ENCODE measurements around the gene PJVK.
A peak's percentile ranks its signal among the peaks of the same experiment; 100 is the strongest.

Gene PJVK

GRCh38 chr2:178478130-178478438 is 26.9 kb downstream of the PJVK start:
- Mint-ChIP-seq H3K4me3 (peak overlapping the region; percentile 99), H3K4me1 (peaks cover 32% of the 10 kb centered on the region), H3K27ac (ENCODE audit: low read depth) (peak overlapping the region; percentile 96), H3K9me3 (no peaks in the 10 kb centered on the region), H3K36me3 (ENCODE audit: insufficient read depth) (peaks cover 17% of the 10 kb centered on the region), H3K27me3 (no peaks in the 10 kb centered on the region)
- no peak for ATAC-seq (replicated peaks; ENCODE audit: extremely low read depth, poor library complexity, severe bottlenecking)
- no peak for DNase-seq (ENCODE audit: low spot score in 2 of 2)

- Mint-ChIP-seq H3K4me3 (peak within 1 kb of the TSS; percentile 99), H3K4me1 (peaks cover 32% of the 10 kb centered on the region), H3K9me3 (no peaks in the 10 kb centered on the region), H3K27ac (ENCODE audit: low read depth) (peak within 1 kb of the TSS; percentile 96), H3K27me3 (no peaks in the 10 kb centered on the region), H3K36me3 (ENCODE audit: insufficient read depth) (peaks cover 17% of the 10 kb centered on the region)
- ATAC-seq (replicated peaks; ENCODE audit: extremely low read depth, poor library complexity, severe bottlenecking) (peak; percentile 83), DNase-seq (ENCODE audit: low spot score in 2 of 2) (peak; percentile 64 to 74)
Observed at GRCh38 chr2:178478439-178479274, 27.5 kb downstream of the PJVK start, which contains the start of gene FKBP7. TSS of gene FKBP7 (minus strand) at chr2:178478600. CDS start at chr2:178478499, 101 bp downstream.

GRCh38 chr2:178479275-178479616 is 28.1 kb downstream of the PJVK start:
- H3K9me3 Mint-ChIP-seq, result no peaks in the 10 kb centered on the region
- H3K27ac Mint-ChIP-seq (ENCODE audit: low read depth), result peak overlapping the region; percentile 96
- peak overlapping the region; percentile 99 for H3K4me3 Mint-ChIP-seq
- no peaks in the 10 kb centered on the region for H3K27me3 Mint-ChIP-seq
- H3K36me3 Mint-ChIP-seq (ENCODE audit: insufficient read depth), result peaks cover 17% of the 10 kb centered on the region
- ATAC-seq (replicated peaks; ENCODE audit: extremely low read depth, poor library complexity, severe bottlenecking) (no peak), DNase-seq (ENCODE audit: low spot score in 2 of 2) (no peak)
- H3K4me1 Mint-ChIP-seq, result peaks cover 32% of the 10 kb centered on the region

- Mint-ChIP-seq H3K9me3 (no peaks in the 10 kb centered on the region), H3K36me3 (ENCODE audit: insufficient read depth) (peaks cover 17% of the 10 kb centered on the region), H3K4me3 (peak overlapping the region; percentile 99), H3K4me1 (peaks cover 37% of the 10 kb centered on the region), H3K27ac (ENCODE audit: low read depth) (peak overlapping the region; percentile 96), H3K27me3 (no peaks in the 10 kb centered on the region)
- DNase-seq (ENCODE audit: low spot score in 2 of 2), result no peak
- no peak for ATAC-seq (replicated peaks; ENCODE audit: extremely low read depth, poor library complexity, severe bottlenecking)
Observed at GRCh38 chr2:178479758-178480226, 28.6 kb downstream of the PJVK start.

GRCh38 chr2:178480227-178481181 is 29.3 kb downstream of the PJVK start, which contains the start of gene PLEKHA3:
TSS of gene PLEKHA3 (plus strand) at chr2:178480457. CDS start at chr2:178480870, 413 bp downstream.
- peaks cover 17% of the 10 kb centered on the region for H3K36me3 Mint-ChIP-seq (ENCODE audit: insufficient read depth)
- peaks cover 42% of the 10 kb centered on the region for H3K4me1 Mint-ChIP-seq
- H3K27ac Mint-ChIP-seq (ENCODE audit: low read depth), result peak within 1 kb of the TSS; percentile 96
- DNase-seq (ENCODE audit: low spot score in 2 of 2) (peak; percentile 52 to 59), ATAC-seq (replicated peaks; ENCODE audit: extremely low read depth, poor library complexity, severe bottlenecking) (peak; percentile 40)
- no peaks in the 10 kb centered on the region for H3K9me3 Mint-ChIP-seq
- H3K27me3 Mint-ChIP-seq, result no peaks in the 10 kb centered on the region
- peak within 1 kb of the TSS; percentile 99 for H3K4me3 Mint-ChIP-seq

- ATAC-seq (replicated peaks; ENCODE audit: extremely low read depth, poor library complexity, severe bottlenecking) (no peak), DNase-seq (ENCODE audit: low spot score in 2 of 2) (no peak)
- Mint-ChIP-seq H3K9me3 (no peaks in the 10 kb centered on the region), H3K27ac (ENCODE audit: low read depth) (no peak overlapping the region), H3K27me3 (no peaks in the 10 kb centered on the region), H3K4me3 (peak overlapping the region; percentile 99), H3K4me1 (peaks cover 56% of the 10 kb centered on the region), H3K36me3 (ENCODE audit: insufficient read depth) (peaks cover 23% of the 10 kb centered on the region)
Observed at GRCh38 chr2:178482437-178482836, 31.3 kb downstream of the PJVK start.

GRCh38 chr2:178484245-178485041 is 33.3 kb downstream of the PJVK start:
- Mint-ChIP-seq H3K36me3 (ENCODE audit: insufficient read depth) (peaks cover 24% of the 10 kb centered on the region), H3K27ac (ENCODE audit: low read depth) (no peak overlapping the region), H3K9me3 (no peaks in the 10 kb centered on the region), H3K27me3 (no peaks in the 10 kb centered on the region), H3K4me3 (no peak overlapping the region), H3K4me1 (peaks cover 63% of the 10 kb centered on the region)
- DNase-seq (ENCODE audit: low spot score in 2 of 2), result no peak
- no peak for ATAC-seq (replicated peaks; ENCODE audit: extremely low read depth, poor library complexity, severe bottlenecking)

- Mint-ChIP-seq H3K9me3 (no peaks in the 10 kb centered on the region), H3K4me1 (peaks cover 68% of the 10 kb centered on the region), H3K4me3 (no peak overlapping the region), H3K27me3 (no peaks in the 10 kb centered on the region), H3K27ac (ENCODE audit: low read depth) (no peak overlapping the region), H3K36me3 (ENCODE audit: insufficient read depth) (peaks cover 25% of the 10 kb centered on the region)
- ATAC-seq (replicated peaks; ENCODE audit: extremely low read depth, poor library complexity, severe bottlenecking), result no peak
- no peak for DNase-seq (ENCODE audit: low spot score in 2 of 2)
Observed at GRCh38 chr2:178485356-178485755, 34.2 kb downstream of the PJVK start.

- ATAC-seq (replicated peaks; ENCODE audit: extremely low read depth, poor library complexity, severe bottlenecking) (no peak), DNase-seq (ENCODE audit: low spot score in 2 of 2) (no peak)
- H3K27me3 Mint-ChIP-seq, result no peaks in the 10 kb centered on the region
- H3K4me3 Mint-ChIP-seq, result no peak overlapping the region
- peaks cover 26% of the 10 kb centered on the region for H3K4me1 Mint-ChIP-seq
- H3K9me3 Mint-ChIP-seq, result no peaks in the 10 kb centered on the region
- peaks cover 64% of the 10 kb centered on the region for H3K36me3 Mint-ChIP-seq (ENCODE audit: insufficient read depth)
- no peak overlapping the region for H3K27ac Mint-ChIP-seq (ENCODE audit: low read depth)
Observed at GRCh38 chr2:178491612-178492011, 40.4 kb downstream of the PJVK start.

GRCh38 chr2:178496049-178496448 is 44.9 kb downstream of the PJVK start:
- Mint-ChIP-seq H3K27ac (ENCODE audit: low read depth) (no peak overlapping the region), H3K9me3 (no peaks in the 10 kb centered on the region), H3K4me3 (no peak overlapping the region), H3K36me3 (ENCODE audit: insufficient read depth) (peaks cover 69% of the 10 kb centered on the region), H3K4me1 (peaks cover 4% of the 10 kb centered on the region), H3K27me3 (no peaks in the 10 kb centered on the region)
- ATAC-seq (replicated peaks; ENCODE audit: extremely low read depth, poor library complexity, severe bottlenecking), result no peak
- no peak for DNase-seq (ENCODE audit: low spot score in 2 of 2)

GRCh38 chr2:178498137-178498536 is 47.0 kb downstream of the PJVK start:
- no peak for ATAC-seq (replicated peaks; ENCODE audit: extremely low read depth, poor library complexity, severe bottlenecking)
- no peak overlapping the region for H3K4me3 Mint-ChIP-seq

GRCh38 chr2:178499640-178500039 is 48.5 kb downstream of the PJVK start:
- no peaks in the 10 kb centered on the region for H3K27me3 Mint-ChIP-seq
- H3K4me3 Mint-ChIP-seq, result no peak overlapping the region
- peaks cover 4% of the 10 kb centered on the region for H3K4me1 Mint-ChIP-seq
- H3K27ac Mint-ChIP-seq (ENCODE audit: low read depth), result no peak overlapping the region
- H3K36me3 Mint-ChIP-seq (ENCODE audit: insufficient read depth), result peaks cover 69% of the 10 kb centered on the region
- no peaks in the 10 kb centered on the region for H3K9me3 Mint-ChIP-seq
- no peak for ATAC-seq (replicated peaks; ENCODE audit: extremely low read depth, poor library complexity, severe bottlenecking)
- no peak for DNase-seq (ENCODE audit: low spot score in 2 of 2)

More at GRCh38 chr2:178498137-178498536, 47.0 kb downstream of the PJVK start:
- peaks cover 4% of the 10 kb centered on the region for H3K4me1 Mint-ChIP-seq
- no peaks in the 10 kb centered on the region for H3K9me3 Mint-ChIP-seq
- no peaks in the 10 kb centered on the region for H3K27me3 Mint-ChIP-seq
- H3K36me3 Mint-ChIP-seq (ENCODE audit: insufficient read depth), result peaks cover 77% of the 10 kb centered on the region
- DNase-seq (ENCODE audit: low spot score in 2 of 2), result no peak
- H3K27ac Mint-ChIP-seq (ENCODE audit: low read depth), result no peak overlapping the region

Data from central memory CD8-positive, alpha-beta T cell (primary cell).